NB4 (cell line): ENCODE measurements around the gene EFCAB12.

ENCODE experiments used
- DNase-seq: peaks from one replicate; pipeline ENCODE4 v3.0.0; 2010; ENCODE audit warnings: low read depth
- H3K4me3 ChIP-seq: one replicate; pipeline ENCODE4 v1.5.1; 2011; ENCODE audit warnings: mild to moderate bottlenecking, low read depth, low read length, moderate library complexity
- MYC ChIP-seq: IDR thresholded peaks from 2 replicates; pipeline ENCODE4 v1.6.1; 2011; ENCODE audit warnings: low read depth, low read length
- POLR2A ChIP-seq: IDR thresholded peaks from 2 replicates; pipeline ENCODE4 v1.6.1; 2011; ENCODE audit warnings: mild to moderate bottlenecking; ENCODE audit not compliant: insufficient read length; ENCODE audit errors: extremely low read depth
- TF ChIP-seq, protein P1 (sequence below): IDR thresholded peaks from one replicate; pipeline ENCODE4 v1.5.1; 2012; ENCODE audit warnings: low read depth, low read length
- TF ChIP-seq, protein P2 (sequence below): IDR thresholded peaks from 2 replicates; pipeline ENCODE4 v1.6.1; 2011; ENCODE audit warnings: low read depth, low read length

Gene EFCAB12

GRCh38 chr3:129356756-129357425, 71.5 kb downstream of the EFCAB12 start:
- H3K4me3 ChIP-seq, result no peak overlapping the region
- TF ChIP-seq, protein P1, sequence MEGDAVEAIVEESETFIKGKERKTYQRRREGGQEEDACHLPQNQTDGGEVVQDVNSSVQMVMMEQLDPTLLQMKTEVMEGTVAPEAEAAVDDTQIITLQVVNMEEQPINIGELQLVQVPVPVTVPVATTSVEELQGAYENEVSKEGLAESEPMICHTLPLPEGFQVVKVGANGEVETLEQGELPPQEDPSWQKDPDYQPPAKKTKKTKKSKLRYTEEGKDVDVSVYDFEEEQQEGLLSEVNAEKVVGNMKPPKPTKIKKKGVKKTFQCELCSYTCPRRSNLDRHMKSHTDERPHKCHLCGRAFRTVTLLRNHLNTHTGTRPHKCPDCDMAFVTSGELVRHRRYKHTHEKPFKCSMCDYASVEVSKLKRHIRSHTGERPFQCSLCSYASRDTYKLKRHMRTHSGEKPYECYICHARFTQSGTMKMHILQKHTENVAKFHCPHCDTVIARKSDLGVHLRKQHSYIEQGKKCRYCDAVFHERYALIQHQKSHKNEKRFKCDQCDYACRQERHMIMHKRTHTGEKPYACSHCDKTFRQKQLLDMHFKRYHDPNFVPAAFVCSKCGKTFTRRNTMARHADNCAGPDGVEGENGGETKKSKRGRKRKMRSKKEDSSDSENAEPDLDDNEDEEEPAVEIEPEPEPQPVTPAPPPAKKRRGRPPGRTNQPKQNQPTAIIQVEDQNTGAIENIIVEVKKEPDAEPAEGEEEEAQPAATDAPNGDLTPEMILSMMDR, result no peak
- TF ChIP-seq, protein P2, sequence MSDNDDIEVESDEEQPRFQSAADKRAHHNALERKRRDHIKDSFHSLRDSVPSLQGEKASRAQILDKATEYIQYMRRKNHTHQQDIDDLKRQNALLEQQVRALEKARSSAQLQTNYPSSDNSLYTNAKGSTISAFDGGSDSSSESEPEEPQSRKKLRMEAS, result no peak
- no peak for TF ChIP-seq MYC
- no peak for TF ChIP-seq POLR2A
- DNase-seq, result no peak

DNA sequence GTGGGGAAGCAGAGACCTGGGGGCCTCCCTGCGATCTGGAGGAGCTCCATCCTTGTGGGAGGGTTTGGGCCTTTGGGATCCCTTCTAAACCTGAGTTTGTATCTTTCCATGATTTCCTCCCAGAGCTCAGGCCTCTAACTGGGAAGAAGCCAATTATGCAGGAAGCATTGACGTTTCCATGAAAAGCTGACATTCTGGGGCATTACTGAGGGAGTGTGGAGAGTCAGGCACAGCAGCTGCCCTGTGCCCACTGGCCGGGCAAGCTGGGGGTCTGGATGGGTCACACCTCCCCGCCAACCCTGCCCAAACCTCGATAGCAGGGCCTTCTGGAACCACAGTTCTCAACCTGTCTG, 74.9 kb downstream of the EFCAB12 start:
- no peak for DNase-seq
- no peak overlapping the region for H3K4me3 ChIP-seq
- TF ChIP-seq, protein P2, result no peak
- TF ChIP-seq, protein P1, result no peak
- TF ChIP-seq POLR2A (no peak), MYC (no peak)

DNA sequence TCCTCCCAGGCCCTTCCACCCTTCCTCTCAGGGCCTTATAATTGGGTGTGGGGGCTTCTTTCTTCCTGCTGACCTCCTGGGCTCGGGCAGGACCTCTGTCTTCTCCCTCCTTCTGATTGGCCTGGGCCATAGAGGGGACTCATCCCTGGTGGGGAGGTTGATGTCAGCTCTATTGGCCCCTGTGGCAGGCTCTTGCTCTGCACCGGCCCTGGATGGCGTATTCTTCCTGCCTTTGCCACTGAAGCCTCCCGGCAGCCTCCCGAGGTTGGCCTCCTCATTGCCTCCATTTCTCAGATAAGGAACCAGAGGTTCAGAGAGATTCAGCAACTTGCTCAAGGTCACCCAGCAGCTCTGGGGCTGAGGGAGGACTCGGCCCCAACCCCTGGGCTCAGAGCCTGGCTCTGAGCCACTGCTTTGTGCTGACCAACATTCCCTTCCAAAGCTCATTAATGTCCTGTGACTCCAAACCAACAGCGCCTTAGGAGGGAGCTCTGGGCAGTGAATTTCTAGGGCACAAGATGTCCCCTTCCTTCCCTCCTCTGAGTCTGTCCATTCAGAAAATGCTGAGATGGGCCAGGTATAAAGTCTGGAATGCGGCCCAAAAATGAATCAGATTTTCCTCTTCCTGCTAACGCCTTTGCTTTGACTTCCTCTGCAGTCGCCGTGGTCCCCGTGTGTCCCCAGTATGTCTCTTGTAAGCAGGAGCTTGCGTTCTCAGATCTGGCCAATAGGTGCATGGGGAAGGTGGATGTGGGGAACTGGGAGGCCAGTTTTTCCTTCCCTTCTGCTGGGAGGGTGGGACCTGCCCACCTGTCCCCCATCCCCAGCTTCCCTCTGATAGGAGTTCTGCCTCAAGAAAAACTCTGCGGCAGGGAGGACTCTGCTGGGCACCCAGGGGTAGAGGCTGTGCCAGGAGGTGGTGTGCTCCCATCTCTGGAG, 75.5 kb downstream of the EFCAB12 start:
- TF ChIP-seq MYC, result no peak
- TF ChIP-seq, protein P1, result no peak
- TF ChIP-seq, protein P2, result no peak
- no peak for TF ChIP-seq POLR2A
- DNase-seq, result no peak
- H3K4me3 ChIP-seq, result no peak overlapping the region

DNA sequence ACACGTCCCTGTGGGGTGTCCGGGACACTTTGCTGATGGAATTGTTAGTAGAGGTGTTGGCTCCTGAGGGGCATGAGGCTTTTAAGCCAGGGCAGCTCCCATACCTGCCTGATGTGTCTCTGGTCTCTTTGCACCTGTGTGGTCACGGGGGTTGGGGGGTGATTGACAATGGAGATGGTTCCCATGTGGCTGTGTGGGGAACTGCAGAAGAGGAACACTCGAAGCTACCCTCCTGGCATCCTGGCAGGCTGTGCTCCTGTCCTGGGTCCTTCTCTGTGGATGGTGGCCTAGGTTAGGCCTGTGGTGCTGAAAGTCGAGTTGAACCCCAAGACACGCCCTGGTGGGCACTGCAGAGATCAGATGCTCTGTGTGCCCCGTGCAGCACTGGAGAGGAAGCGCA, 76.4 kb downstream of the EFCAB12 start:
- TF ChIP-seq POLR2A, result no peak
- TF ChIP-seq, protein P1, result peak; percentile 23
- DNase-seq, result no peak
- no peak overlapping the region for H3K4me3 ChIP-seq
